Umbilical cord (tissue), 2 donors: ENCODE data around the gene PMAIP1. TPM values are rescaled to one million over a fixed set of nuclear protein-coding genes. Genes with fewer than 3 reads are reported as not detected.

Experiments
- DNase-seq: peaks from one replicate; pipeline ENCODE4 v3.0.0-alpha.2; 2015; ENCODE audit warnings: low spot score
- total RNA-seq: library from RNA; depleted of rRNA; stranded (reverse); fragments of >200 nt; gene quantifications from one replicate; pipeline ENCODE4 v1.2.3, GENCODE V29; 2014; ENCODE audit warnings: low replicate concordance; ENCODE audit not compliant: insufficient read depth

Gene PMAIP1
- total RNA-seq, 1 donor from 2014 or later = 13.7 TPM

GRCh38 chr18:59912007-59912550 is 12.3 kb downstream of the PMAIP1 start:
- no peak for DNase-seq

DNA sequence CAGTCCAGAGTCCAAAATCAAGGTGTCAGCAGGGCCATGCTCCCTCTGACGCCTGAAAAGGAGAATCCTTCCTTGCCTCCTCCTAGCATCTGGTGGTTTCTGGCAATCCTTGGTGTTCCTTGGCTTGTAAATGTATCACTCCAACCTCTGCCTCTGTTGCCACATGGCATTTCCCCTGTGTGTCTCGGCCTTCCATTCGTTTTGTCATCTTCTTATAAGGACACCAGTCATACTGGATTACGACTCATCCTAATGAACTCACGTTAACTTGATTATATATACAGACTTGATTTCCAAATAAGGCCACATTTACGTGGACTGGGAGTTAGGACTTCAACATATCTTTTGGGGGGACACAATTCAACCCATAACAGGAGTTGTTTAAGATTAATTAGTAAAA is 15.8 kb downstream of the PMAIP1 start:
- no peak for DNase-seq

GRCh38 chr18:59916746-59917145 is 16.9 kb downstream of the PMAIP1 start:
- no peak for DNase-seq

- no peak for DNase-seq
Measured at GRCh38 chr18:59917422-59917821, 17.6 kb downstream of the PMAIP1 start.

DNA sequence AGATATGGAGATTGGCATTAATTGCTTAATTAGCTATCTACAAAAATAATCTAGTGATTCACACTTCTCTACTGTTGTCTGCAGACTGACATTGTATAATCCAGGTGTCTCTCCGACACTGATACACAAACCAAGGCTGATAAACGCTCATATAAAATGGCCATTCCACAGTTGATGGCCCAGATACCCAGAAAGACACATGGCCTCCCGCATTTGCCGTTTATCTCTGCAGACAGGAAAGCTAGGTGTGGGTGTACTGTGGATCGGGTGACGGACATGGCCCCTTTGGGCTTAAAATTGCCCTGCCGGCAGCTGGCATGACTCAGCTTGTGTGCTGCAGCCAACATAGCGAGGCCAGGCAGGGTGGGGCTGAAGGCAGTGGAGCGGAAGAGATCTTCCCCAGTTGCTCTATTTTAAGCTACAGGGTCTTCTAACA is 18.5 kb downstream of the PMAIP1 start:
- peak; percentile 60 for DNase-seq

- DNase-seq = no peak
Measured at GRCh38 chr18:59918997-59919396, 19.2 kb downstream of the PMAIP1 start.

GRCh38 chr18:59921384-59921891 is 21.6 kb downstream of the PMAIP1 start:
- DNase-seq = no peak

GRCh38 chr18:59923539-59924196 is 23.9 kb downstream of the PMAIP1 start:
- no peak for DNase-seq

DNA sequence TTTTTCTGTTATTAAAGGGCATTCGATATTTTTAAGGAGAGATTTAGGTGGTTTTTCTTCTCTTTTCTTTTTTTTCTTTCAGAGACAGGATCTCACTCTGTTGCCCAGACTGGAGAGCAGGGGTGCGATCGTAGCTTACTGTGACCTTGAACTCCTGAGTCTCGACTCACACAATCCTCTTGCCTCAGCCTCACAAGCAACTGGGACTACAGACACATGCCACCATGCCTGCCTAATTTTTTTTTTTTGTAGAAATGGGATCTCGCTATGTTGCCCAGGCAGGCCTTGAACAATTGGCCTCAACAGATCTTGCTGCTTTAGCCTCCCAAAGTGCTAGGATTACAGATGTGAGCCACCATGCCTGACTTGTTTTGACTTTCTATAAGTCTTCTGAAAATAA is 26.3 kb downstream of the PMAIP1 start:
- DNase-seq = no peak

DNA sequence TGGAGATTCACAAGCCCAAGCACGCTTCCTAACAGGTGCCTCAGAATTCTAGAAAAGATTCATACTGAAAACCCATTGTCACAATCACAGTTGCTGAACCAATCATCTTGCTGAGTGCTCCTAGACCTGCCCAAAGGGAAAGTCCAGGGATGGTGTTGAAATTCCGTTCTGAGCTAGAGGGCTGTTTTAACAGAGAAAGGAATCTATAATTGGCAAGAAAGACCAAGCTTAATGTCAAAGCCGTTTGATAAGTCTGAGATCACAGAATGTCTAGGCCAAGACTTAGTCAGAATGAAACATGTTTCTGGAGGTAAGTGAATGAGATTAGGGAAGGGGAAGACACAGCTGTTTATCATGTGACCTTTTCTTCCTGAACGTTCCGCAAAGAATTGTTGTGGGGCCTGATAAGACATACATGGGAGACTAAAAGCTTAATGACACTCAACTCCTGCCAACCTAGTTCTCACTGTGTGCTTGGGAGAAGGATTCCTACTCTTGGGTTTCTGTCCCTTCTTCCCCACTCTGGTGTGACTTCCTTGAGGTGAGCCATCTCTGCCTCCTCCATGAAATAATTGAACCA is 27.5 kb downstream of the PMAIP1 start:
- DNase-seq = no peak

DNA sequence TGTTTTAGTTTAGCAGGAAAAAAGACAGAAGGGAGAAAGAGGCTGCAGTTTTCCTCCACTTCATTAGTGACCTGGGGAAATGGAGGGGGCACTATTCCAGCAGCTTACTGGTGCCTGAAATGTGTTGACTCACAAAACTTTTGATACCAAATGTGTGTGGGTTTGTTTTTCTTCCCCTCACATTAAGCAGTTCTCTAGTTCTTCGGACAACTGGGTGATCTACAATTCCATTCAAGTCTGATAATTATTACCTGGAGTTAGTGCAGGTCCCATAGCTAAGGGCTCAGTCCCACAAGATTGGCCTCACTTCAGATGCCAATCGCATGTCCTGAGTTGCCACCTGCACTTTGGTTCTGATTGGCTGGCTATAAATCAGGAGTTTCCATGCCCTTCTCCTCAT is 28.4 kb downstream of the PMAIP1 start:
- no peak for DNase-seq

- DNase-seq = no peak
Measured at GRCh38 chr18:59929621-59930295, 30.0 kb downstream of the PMAIP1 start.

DNA sequence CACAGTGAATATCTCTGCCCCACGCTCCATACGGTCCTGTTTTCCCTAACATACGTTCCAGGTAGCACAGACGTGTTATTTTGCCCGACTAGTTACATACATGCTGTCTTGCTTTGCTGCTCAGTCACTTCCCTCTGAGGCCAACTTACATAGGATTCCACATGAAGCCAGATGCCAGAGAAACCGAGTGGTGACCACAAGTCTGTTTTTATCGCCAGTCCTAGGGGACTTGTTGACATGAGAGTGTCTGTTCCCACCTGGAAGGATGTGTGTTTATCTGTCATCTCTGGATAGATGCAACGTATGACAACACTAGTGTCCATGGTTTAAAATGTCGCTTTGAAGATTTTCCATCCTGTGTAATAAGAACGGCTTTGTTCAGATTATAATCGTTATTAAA is 32.6 kb downstream of the PMAIP1 start:
- no peak for DNase-seq

- no peak for DNase-seq
Measured at GRCh38 chr18:59938676-59939075, 38.9 kb downstream of the PMAIP1 start.

- no peak for DNase-seq
Measured at GRCh38 chr18:59939127-59939526, 39.3 kb downstream of the PMAIP1 start.

DNA sequence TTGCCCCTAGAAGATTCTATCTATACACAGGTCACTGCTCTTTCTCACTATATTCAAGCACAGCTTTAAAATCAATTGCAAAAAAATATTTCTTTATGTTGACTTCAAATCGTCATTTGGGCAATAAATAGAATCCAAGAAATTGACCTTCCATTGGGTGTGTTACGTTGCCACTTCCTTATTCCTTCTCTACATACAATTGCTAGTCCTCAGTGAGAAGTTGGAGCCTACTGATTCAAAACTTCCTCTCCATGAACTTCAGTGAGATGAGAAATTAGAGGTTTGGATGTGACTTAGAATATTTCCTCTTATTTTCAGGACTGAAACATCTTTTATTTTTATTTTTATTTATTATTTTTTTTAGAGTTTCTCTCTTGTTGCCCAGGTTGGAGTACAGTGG is 40.3 kb downstream of the PMAIP1 start:
- DNase-seq = no peak

DNA sequence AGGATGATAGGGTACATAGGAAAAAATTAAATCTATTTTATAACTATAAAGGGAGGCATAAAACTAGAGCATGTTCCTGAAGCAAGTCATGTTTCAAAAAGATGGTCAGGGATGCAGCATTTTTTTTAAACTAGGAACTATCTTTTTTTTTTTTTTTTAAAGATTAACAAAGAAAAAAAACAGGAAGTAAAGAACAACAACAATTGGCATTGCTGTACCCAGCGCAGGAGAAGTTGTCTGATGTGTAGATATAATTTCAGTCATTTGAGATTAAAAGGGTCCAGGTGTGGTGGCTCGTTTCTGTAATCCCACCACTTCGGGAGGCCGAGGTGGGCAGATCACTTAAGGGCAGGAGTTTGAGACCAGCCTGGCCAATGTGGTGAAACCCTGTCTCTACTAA is 41.5 kb downstream of the PMAIP1 start:
- DNase-seq = no peak

GRCh38 chr18:59942601-59943000 is 42.8 kb downstream of the PMAIP1 start:
- DNase-seq = no peak

GRCh38 chr18:59945544-59945943 is 45.7 kb downstream of the PMAIP1 start:
- no peak for DNase-seq

DNA sequence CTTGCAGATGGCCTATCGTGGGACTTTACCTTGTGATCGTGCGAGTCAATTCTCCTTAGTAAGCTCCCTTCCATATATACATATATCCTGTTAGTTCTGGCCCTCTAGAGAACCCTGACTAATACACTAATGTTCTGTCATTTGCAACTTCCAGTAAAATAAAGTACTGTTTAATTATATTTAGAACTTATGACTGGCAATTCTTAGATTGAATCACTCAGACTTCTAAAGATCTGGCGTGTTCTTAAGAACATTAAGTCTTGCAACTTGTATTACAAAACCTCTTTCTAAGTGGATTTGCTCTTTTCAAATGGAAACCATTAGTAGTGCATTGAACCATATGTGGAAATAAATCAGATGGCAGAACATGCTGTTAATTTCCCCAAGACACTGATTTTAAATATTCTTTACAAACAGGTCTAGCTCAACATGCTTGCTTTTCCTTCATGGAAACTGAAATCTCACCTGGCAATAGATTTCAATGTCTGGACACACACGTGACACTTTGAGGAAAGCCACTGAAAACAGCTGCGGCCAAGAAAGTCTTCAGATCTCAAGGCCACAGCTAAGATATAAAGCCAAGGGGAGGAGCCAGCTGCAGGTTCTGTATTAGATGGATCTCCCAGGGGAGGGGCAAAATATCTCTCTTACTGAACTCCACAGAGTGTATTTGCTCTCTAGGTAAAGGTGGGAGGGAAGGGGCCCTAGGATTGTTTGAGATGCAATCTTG is 50.6 kb downstream of the PMAIP1 start:
- DNase-seq = no peak

- no peak for DNase-seq
Measured at GRCh38 chr18:59951591-59951990, 51.8 kb downstream of the PMAIP1 start.
